ENCODE measurements around the gene SNCAIP.

The SNCAIP gene

DNA sequence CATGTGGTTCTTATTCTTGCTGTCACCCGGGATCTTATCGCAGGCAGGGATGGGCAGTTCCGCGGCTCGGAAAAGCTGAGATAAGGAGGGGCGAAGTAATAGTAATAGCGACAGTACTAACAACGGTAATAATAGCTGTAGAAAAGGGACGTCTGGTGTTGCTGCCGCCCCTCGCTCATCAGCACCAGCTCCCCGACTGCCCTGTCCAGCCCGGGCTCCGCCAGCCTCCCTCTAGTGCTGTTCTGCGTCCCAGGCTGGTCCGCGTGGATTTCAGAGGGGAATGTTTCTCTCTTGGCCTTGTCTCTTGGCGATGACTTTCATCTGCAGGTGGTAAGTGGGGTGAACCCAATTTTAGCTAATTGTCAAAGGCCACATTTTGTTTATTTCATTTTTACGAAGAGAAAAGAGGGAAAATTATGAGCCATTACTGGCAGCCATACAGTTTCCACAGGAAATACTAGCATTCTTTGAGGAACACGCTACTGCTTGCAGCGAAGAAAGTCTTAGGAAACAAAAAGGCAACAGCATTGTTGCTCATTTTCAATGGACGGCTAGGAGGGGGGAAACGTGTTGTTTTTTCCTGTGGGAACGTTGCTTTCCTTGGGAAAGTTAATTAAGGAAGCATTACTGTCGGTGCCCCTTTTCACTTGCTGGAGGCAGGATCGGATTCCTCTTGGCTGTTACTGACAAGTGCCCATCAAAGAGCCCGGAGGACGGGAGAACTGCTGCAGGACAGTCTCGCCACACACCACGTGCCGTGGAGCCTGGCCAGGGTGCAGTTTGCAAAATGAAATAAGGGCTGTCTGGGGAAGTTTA, 762 bp downstream of the SNCAIP start:
- Histone ChIP-seq H3K9me3 (ENCODE audit: control insufficient read depth, low read length) (no peaks in the 10 kb centered on the region), H3K9ac (no peak overlapping the region), H3K4me3 (ENCODE audit: low read depth, low read length) (peak overlapping the region; percentile 62), H3K79me2 (no peaks in the 10 kb centered on the region), H2AFZ (peak overlapping the region; percentile 47), H3K36me3 (ENCODE audit: control insufficient read depth, insufficient read depth, low read length) (no peaks in the 10 kb centered on the region), H3K27me3 (ENCODE audit: control insufficient read depth, insufficient read depth, low read length) (no peaks in the 10 kb centered on the region), H3K4me2 (ENCODE audit: low read length) (peak overlapping the region; percentile 83), H3K27ac (no peak overlapping the region), H3K4me1 (no peaks in the 10 kb centered on the region)
- TF ChIP-seq, protein P1, sequence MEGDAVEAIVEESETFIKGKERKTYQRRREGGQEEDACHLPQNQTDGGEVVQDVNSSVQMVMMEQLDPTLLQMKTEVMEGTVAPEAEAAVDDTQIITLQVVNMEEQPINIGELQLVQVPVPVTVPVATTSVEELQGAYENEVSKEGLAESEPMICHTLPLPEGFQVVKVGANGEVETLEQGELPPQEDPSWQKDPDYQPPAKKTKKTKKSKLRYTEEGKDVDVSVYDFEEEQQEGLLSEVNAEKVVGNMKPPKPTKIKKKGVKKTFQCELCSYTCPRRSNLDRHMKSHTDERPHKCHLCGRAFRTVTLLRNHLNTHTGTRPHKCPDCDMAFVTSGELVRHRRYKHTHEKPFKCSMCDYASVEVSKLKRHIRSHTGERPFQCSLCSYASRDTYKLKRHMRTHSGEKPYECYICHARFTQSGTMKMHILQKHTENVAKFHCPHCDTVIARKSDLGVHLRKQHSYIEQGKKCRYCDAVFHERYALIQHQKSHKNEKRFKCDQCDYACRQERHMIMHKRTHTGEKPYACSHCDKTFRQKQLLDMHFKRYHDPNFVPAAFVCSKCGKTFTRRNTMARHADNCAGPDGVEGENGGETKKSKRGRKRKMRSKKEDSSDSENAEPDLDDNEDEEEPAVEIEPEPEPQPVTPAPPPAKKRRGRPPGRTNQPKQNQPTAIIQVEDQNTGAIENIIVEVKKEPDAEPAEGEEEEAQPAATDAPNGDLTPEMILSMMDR (IDR thresholded peaks at IDR 0.05), result no peak

DNA sequence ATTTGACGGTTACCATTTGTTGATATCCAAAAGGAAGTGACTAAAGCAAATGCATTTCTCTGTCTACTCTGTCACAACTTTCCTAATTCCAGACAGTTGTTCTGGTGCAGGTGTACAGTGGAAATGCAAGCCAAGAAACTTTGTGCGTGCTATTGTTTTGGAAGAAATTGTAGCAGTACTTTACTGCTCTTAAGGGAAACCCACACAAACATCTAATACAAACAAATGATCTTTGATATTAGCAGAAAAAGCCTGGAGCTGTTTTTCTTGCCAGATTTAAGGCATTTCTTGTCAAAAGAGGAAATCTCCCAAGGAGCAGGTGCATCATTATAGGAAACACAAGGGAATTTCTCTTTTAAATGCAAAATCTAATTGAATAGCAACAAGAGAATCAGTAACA, 2.0 kb downstream of the SNCAIP start:
- Histone ChIP-seq H3K4me2 (ENCODE audit: low read length) (no peak overlapping the region), H3K27me3 (ENCODE audit: control insufficient read depth, insufficient read depth, low read length) (no peaks in the 10 kb centered on the region), H2AFZ (no peak overlapping the region), H3K9ac (no peak overlapping the region), H3K4me1 (no peaks in the 10 kb centered on the region), H3K4me3 (ENCODE audit: low read depth, low read length) (no peak overlapping the region), H3K36me3 (ENCODE audit: control insufficient read depth, insufficient read depth, low read length) (no peaks in the 10 kb centered on the region), H3K79me2 (no peaks in the 10 kb centered on the region), H3K9me3 (ENCODE audit: control insufficient read depth, low read length) (no peaks in the 10 kb centered on the region), H3K27ac (no peak overlapping the region)
- TF ChIP-seq, protein P1 (IDR thresholded peaks at IDR 0.05), result no peak

DNA sequence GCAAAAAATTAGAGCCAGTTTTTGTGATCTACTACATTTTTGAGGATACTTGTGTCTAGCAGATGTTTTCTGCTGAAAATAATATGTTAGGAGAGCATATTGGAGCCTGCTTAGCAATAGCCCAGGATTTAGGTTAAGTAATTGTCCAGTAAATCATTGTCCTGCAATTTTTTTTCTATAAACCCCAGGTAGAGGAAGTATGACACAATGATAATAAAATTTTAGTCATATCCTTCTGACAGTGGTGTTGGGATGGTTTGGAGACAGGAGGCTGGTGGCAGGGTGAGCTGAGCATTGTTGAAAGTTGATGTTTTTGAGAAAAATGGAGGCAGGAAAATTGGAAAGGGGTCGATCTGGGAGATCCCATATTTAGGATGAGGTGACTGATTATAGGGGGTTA, 3.5 kb downstream of the SNCAIP start:
- Histone ChIP-seq H3K4me1 (no peaks in the 10 kb centered on the region), H2AFZ (no peak overlapping the region), H3K9me3 (ENCODE audit: control insufficient read depth, low read length) (no peaks in the 10 kb centered on the region), H3K79me2 (no peaks in the 10 kb centered on the region), H3K27me3 (ENCODE audit: control insufficient read depth, insufficient read depth, low read length) (no peaks in the 10 kb centered on the region), H3K27ac (no peak overlapping the region), H3K4me2 (ENCODE audit: low read length) (no peak overlapping the region), H3K4me3 (ENCODE audit: low read depth, low read length) (no peak overlapping the region), H3K36me3 (ENCODE audit: control insufficient read depth, insufficient read depth, low read length) (no peaks in the 10 kb centered on the region), H3K9ac (no peak overlapping the region)
- TF ChIP-seq, protein P1 (IDR thresholded peaks at IDR 0.05), result no peak

DNA sequence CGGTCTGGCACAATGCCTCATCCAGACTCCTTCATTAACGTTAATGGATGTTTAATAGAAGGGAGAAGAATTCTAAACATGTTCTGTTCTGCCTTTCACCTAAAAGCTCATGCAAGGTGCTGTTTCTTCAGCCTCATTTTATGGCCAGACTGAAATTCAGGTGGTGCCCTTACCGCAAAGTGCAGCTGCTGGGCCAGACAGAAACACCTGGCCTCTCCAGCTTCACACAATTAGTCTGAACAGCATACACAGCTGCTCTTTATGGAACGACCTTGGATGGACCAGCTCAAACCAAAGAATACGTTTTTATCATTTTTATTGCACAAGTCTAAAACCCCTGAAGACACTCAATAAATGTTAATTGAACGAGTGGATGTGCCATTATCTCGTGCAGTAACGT, 4.6 kb downstream of the SNCAIP start:
- Histone ChIP-seq H3K4me2 (ENCODE audit: low read length) (no peak overlapping the region), H3K27me3 (ENCODE audit: control insufficient read depth, insufficient read depth, low read length) (no peaks in the 10 kb centered on the region), H3K27ac (no peak overlapping the region), H3K79me2 (no peaks in the 10 kb centered on the region), H3K9me3 (ENCODE audit: control insufficient read depth, low read length) (no peaks in the 10 kb centered on the region), H3K36me3 (ENCODE audit: control insufficient read depth, insufficient read depth, low read length) (no peaks in the 10 kb centered on the region), H3K4me1 (no peaks in the 10 kb centered on the region), H3K9ac (no peak overlapping the region), H3K4me3 (ENCODE audit: low read depth, low read length) (no peak overlapping the region), H2AFZ (no peak overlapping the region)
- TF ChIP-seq, protein P1 (IDR thresholded peaks at IDR 0.05), result no peak

DNA sequence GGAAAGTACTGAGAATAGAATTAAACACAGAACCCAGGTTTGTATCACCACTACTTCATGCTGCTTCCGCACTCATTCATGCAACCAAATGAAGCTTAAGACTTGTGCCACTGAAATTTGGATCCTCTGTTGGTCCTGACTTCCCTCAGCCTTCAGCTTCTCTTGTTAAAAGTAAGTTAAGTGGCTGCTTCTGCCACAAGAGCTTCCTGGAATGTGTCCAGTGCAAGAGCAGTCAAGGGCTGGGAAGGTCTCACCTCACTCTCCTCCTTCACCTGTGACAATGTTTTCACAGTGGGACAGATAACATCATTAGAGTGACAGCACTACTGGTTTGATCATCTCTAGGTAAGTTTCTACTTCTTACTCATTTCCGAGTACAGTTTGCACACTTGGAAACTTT, 7.9 kb downstream of the SNCAIP start:
- H3K27ac ChIP-seq, result no peak overlapping the region
- H3K79me2 ChIP-seq, result no peaks in the 10 kb centered on the region
- no peaks in the 10 kb centered on the region for H3K36me3 ChIP-seq (ENCODE audit: control insufficient read depth, insufficient read depth, low read length)
- no peaks in the 10 kb centered on the region for H3K27me3 ChIP-seq (ENCODE audit: control insufficient read depth, insufficient read depth, low read length)
- no peaks in the 10 kb centered on the region for H3K4me1 ChIP-seq
- no peak overlapping the region for H3K9ac ChIP-seq
- H2AFZ ChIP-seq, result no peak overlapping the region
- TF ChIP-seq, protein P1 (IDR thresholded peaks at IDR 0.05), result no peak
- H3K4me3 ChIP-seq (ENCODE audit: low read depth, low read length), result no peak overlapping the region
- no peak overlapping the region for H3K4me2 ChIP-seq (ENCODE audit: low read length)
- no peaks in the 10 kb centered on the region for H3K9me3 ChIP-seq (ENCODE audit: control insufficient read depth, low read length)

All from parathyroid adenoma (tissue), 2 donors.